T-helper 1 cell treated with Interleukin-12 subunit alpha and Interleukin-12 subunit beta and Interleukin-4 antibody, amounts not matched to agents 30 μg/mL and 1 μg/mL, for 36 hours (primary cell): ENCODE results near the gene NOXA1.
"Not testable (repeated sequence)": the region's sequence is repeated elsewhere in the genome, so short reads cannot be mapped to it uniquely, and the experiment has no call there.

Experiments used
- H3K27ac Mint-ChIP-seq: one replicate; pipeline ENCODE4 v1.8.0; 2021; ENCODE audit warnings: mild to moderate bottlenecking, mixed read lengths
- H3K27me3 Mint-ChIP-seq: one replicate; pipeline ENCODE4 v1.8.0; 2021; ENCODE audit warnings: low read depth, mixed read lengths
- H3K36me3 Mint-ChIP-seq: one replicate; pipeline ENCODE4 v1.8.0; 2021; ENCODE audit warnings: low read depth, mixed read lengths
- H3K4me1 Mint-ChIP-seq: one replicate; pipeline ENCODE4 v1.8.0; 2021; ENCODE audit warnings: low read depth, mixed read lengths
- H3K4me3 Mint-ChIP-seq: one replicate; pipeline ENCODE4 v1.8.0; 2021; ENCODE audit warnings: mild to moderate bottlenecking, moderate library complexity, mixed read lengths
- H3K9me3 Mint-ChIP-seq: one replicate; pipeline ENCODE4 v1.8.0; 2021; ENCODE audit warnings: mixed read lengths

NOXA1 gene

DNA sequence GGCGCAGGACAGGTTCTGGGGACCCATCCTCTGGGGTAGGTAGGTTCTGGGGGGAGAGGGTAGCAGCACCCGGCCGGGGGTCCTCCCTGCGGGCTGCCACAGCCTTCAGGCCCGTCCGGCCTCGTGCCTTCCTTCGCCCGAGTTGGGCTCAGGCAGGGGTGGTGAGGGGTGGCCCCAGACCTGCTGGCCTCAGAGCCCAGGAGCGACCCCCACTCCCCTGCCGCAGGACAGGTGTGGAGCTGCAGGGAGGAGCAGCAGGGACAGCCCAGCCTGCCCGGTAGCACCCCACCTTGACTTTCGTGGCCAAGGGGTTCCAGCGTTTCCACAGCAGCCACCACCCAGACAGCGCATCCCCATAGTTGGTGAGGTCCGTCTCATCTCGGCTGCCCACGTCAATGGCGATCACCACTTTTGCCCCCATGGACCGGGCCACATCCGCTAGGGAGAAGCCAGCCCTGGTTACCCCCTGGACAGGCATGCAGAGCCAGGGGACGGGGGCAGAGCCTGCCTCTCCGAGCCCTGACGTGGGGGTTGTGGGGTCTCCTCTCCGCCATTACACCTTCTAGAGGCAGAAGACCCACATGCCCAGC is 39.3 kb downstream of the NOXA1 start:
- H3K27ac Mint-ChIP-seq = no peak overlapping the region
- no peaks in the 10 kb centered on the region for H3K4me1 Mint-ChIP-seq
- H3K9me3 Mint-ChIP-seq = no peaks in the 10 kb centered on the region
- H3K4me3 Mint-ChIP-seq = no peak overlapping the region
- no peaks in the 10 kb centered on the region for H3K27me3 Mint-ChIP-seq
- no peaks in the 10 kb centered on the region for H3K36me3 Mint-ChIP-seq

- H3K9me3 Mint-ChIP-seq = no peaks in the 10 kb centered on the region
- H3K36me3 Mint-ChIP-seq = no peaks in the 10 kb centered on the region
- no peak overlapping the region for H3K4me3 Mint-ChIP-seq
- H3K27ac Mint-ChIP-seq = no peak overlapping the region
- no peaks in the 10 kb centered on the region for H3K4me1 Mint-ChIP-seq
- peaks cover 2% of the 10 kb centered on the region for H3K27me3 Mint-ChIP-seq
Measured at GRCh38 chr9:137462986-137463930, 40.1 kb downstream of the NOXA1 start.

DNA sequence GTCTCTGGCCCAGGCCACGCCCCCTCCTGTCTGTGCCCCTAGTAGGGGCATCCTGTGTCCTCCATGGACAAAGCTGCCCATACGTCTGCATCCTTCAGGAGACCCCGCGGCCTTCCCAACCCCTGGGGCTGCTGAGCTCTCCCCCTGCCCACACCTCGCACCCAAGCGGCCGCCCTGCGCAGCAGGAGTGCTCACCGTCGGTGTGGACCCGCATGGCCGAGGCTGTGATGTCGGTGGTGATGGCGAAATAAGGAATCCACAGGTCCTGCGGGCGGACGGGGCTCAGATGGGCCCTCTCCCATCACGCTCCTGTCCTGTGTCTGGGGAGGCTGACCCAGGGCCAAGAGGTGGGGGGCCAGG is 40.7 kb downstream of the NOXA1 start:
- H3K27me3 Mint-ChIP-seq = peaks cover 5% of the 10 kb centered on the region
- H3K9me3 Mint-ChIP-seq = no peaks in the 10 kb centered on the region
- H3K27ac Mint-ChIP-seq = no peak overlapping the region
- no peaks in the 10 kb centered on the region for H3K36me3 Mint-ChIP-seq
- H3K4me3 Mint-ChIP-seq = no peak overlapping the region
- no peaks in the 10 kb centered on the region for H3K4me1 Mint-ChIP-seq

GRCh38 chr9:137464291-137464999 is 41.3 kb downstream of the NOXA1 start:
- Mint-ChIP-seq H3K9me3 (no peaks in the 10 kb centered on the region), H3K4me3 (no peak overlapping the region), H3K27ac (no peak overlapping the region), H3K4me1 (no peaks in the 10 kb centered on the region), H3K27me3 (peaks cover 10% of the 10 kb centered on the region), H3K36me3 (no peaks in the 10 kb centered on the region)

GRCh38 chr9:137465000-137465719 is 42.0 kb downstream of the NOXA1 start:
- Mint-ChIP-seq H3K36me3 (no peaks in the 10 kb centered on the region), H3K9me3 (no peaks in the 10 kb centered on the region), H3K27ac (no peak overlapping the region), H3K27me3 (peaks cover 13% of the 10 kb centered on the region), H3K4me1 (no peaks in the 10 kb centered on the region), H3K4me3 (no peak overlapping the region)

DNA sequence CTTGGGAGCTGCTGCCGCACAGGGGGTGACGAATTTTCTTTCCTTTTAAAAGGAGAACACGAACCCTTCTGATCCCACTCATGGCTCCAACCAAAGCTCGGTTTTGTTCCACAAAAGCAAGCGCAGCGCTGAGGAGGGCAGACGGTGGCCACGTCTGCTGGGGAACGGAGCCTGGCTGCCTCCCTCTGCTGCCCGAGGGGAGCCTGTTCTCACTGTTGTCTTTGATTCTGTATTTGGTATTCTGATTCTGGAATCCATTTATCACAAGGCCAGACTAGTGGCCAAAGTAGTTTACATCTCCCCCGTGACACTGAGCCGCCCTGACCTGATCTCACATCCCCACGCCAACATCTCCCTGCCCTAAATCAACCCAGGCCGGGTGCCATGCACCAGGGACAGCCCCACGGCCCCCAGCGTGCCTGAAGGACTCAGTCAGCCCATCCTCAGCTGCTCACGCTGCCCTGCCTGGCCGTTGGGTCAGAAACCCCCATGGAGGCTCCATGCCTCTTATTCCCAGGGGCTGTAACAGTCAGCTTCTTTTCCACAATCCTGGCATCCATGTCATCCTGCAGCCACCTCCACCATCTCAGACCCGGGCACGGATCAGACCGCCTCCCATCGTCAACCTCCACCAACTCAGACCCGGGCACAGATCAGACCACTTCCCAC is 42.7 kb downstream of the NOXA1 start:
- Mint-ChIP-seq H3K27me3 (peaks cover 13% of the 10 kb centered on the region), H3K36me3 (no peaks in the 10 kb centered on the region), H3K9me3 (no peaks in the 10 kb centered on the region), H3K4me3 (no peak overlapping the region), H3K27ac (no peak overlapping the region), H3K4me1 (peaks cover 4% of the 10 kb centered on the region)

GRCh38 chr9:137466389-137467085 is 43.3 kb downstream of the NOXA1 start:
- peaks cover 13% of the 10 kb centered on the region for H3K27me3 Mint-ChIP-seq
- not testable (repeated sequence) for H3K4me3 Mint-ChIP-seq, H3K27ac Mint-ChIP-seq, H3K9me3 Mint-ChIP-seq, H3K36me3 Mint-ChIP-seq, H3K4me1 Mint-ChIP-seq

- Mint-ChIP-seq H3K9me3 (no peaks in the 10 kb centered on the region), H3K27me3 (peaks cover 13% of the 10 kb centered on the region), H3K4me3 (no peak overlapping the region), H3K27ac (no peak overlapping the region), H3K4me1 (peaks cover 5% of the 10 kb centered on the region), H3K36me3 (no peaks in the 10 kb centered on the region)
Measured at GRCh38 chr9:137467161-137467581, 44.0 kb downstream of the NOXA1 start.

GRCh38 chr9:137467896-137468295 is 44.7 kb downstream of the NOXA1 start:
- Mint-ChIP-seq H3K4me3 (no peak overlapping the region), H3K27ac (no peak overlapping the region), H3K4me1 (peaks cover 5% of the 10 kb centered on the region), H3K9me3 (peaks cover 2% of the 10 kb centered on the region), H3K27me3 (peaks cover 13% of the 10 kb centered on the region), H3K36me3 (no peaks in the 10 kb centered on the region)

DNA sequence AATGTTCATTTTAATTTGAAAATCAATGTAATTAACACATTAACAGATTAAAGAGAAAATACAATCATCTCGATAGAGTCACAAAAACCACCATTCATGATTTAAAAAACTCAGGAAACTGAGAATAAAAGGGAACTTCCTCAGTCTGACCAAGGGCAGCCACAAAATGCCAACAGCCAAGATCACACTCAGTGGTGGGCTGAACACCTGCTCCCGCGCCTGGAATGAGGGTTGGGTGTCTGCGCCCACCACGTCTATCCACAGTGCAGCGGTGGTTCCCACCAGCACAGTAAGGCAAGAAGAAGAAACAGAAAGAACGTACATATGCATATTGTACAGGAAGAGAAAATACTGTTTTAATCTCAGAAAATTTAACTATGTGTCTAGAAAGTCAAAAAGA is 47.6 kb downstream of the NOXA1 start:
- Mint-ChIP-seq H3K4me3 (no peak overlapping the region), H3K9me3 (peaks cover 20% of the 10 kb centered on the region), H3K4me1 (peaks cover 5% of the 10 kb centered on the region), H3K36me3 (peaks cover 2% of the 10 kb centered on the region), H3K27me3 (peaks cover 13% of the 10 kb centered on the region), H3K27ac (no peak overlapping the region)

- H3K4me1 Mint-ChIP-seq = peaks cover 5% of the 10 kb centered on the region
- H3K4me3 Mint-ChIP-seq = no peak overlapping the region
- peaks cover 5% of the 10 kb centered on the region for H3K27me3 Mint-ChIP-seq
- peaks cover 26% of the 10 kb centered on the region for H3K9me3 Mint-ChIP-seq
- no peak overlapping the region for H3K27ac Mint-ChIP-seq
- H3K36me3 Mint-ChIP-seq = peaks cover 3% of the 10 kb centered on the region
Measured at GRCh38 chr9:137474271-137474670, 51.1 kb downstream of the NOXA1 start.

GRCh38 chr9:137475666-137476065 is 52.5 kb downstream of the NOXA1 start:
- Mint-ChIP-seq H3K4me1 (peaks cover 2% of the 10 kb centered on the region), H3K27ac (no peak overlapping the region), H3K9me3 (peaks cover 26% of the 10 kb centered on the region), H3K4me3 (no peak overlapping the region), H3K27me3 (no peaks in the 10 kb centered on the region), H3K36me3 (peaks cover 3% of the 10 kb centered on the region)

GRCh38 chr9:137476856-137477255 is 53.7 kb downstream of the NOXA1 start:
- H3K4me3 Mint-ChIP-seq = no peak overlapping the region
- H3K9me3 Mint-ChIP-seq = peaks cover 26% of the 10 kb centered on the region
- H3K27me3 Mint-ChIP-seq = no peaks in the 10 kb centered on the region
- H3K36me3 Mint-ChIP-seq = peaks cover 3% of the 10 kb centered on the region
- H3K4me1 Mint-ChIP-seq = peaks cover 1% of the 10 kb centered on the region
- no peak overlapping the region for H3K27ac Mint-ChIP-seq
